ENCODE results near the gene ATG4A. TPM values are rescaled to one million over a fixed set of nuclear protein-coding genes. Genes with fewer than 3 reads are reported as not detected.

Gene ATG4A
- total RNA-seq, 1 donor from 2014 or later, result 10.0 TPM

DNA sequence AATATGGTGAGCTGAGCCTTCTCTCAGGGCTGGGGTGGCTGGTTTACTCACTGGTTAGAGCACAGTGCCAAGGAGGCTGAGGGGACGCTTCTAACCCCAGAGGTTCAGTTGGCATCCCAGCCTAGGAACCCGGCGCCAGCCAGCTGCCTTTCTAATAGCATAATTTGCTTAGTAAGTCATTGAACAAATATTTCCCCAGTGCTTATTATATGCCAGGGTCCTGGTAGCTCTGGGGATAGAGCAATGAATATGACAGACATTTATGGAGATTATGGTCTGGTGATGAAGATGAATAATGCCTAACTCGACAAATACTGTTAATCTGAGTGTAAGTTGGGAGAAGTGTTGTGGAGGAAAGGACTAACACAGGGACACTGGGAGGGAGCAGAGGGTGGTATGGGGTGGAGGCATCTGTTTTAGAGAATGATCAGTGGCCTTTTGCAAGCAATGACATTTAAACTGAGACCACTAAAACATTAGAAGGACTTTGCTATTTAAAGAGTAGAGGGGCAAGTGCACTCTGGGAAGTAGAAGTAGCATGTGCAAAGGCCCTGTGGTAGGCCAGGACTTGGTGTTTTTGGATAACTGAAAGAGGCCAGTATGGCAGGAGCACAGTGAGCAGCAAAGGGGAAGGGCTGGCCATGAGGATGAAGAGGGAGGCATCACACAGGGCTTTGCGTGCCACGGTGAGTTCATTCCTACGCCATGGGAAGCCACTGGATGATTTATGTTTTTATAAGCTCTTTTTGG lies 71.9 kb downstream of the ATG4A start:
- no peaks in the 10 kb centered on the region for H3K36me3 ChIP-seq (ENCODE audit: control insufficient read depth, insufficient read depth, low read length)
- H3K27me3 ChIP-seq (ENCODE audit: control insufficient read depth, insufficient read depth, low read length), result peaks cover 2% of the 10 kb centered on the region
- TF ChIP-seq, protein P1, sequence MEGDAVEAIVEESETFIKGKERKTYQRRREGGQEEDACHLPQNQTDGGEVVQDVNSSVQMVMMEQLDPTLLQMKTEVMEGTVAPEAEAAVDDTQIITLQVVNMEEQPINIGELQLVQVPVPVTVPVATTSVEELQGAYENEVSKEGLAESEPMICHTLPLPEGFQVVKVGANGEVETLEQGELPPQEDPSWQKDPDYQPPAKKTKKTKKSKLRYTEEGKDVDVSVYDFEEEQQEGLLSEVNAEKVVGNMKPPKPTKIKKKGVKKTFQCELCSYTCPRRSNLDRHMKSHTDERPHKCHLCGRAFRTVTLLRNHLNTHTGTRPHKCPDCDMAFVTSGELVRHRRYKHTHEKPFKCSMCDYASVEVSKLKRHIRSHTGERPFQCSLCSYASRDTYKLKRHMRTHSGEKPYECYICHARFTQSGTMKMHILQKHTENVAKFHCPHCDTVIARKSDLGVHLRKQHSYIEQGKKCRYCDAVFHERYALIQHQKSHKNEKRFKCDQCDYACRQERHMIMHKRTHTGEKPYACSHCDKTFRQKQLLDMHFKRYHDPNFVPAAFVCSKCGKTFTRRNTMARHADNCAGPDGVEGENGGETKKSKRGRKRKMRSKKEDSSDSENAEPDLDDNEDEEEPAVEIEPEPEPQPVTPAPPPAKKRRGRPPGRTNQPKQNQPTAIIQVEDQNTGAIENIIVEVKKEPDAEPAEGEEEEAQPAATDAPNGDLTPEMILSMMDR (IDR thresholded peaks at IDR 0.05; ENCODE audit: insufficient read depth, low read length, poor library complexity, severe bottlenecking), result no peak
- no peak overlapping the region for H3K4me3 ChIP-seq (ENCODE audit: low read depth, low read length)
- DNase-seq (ENCODE audit: low read depth), result no peak

DNA sequence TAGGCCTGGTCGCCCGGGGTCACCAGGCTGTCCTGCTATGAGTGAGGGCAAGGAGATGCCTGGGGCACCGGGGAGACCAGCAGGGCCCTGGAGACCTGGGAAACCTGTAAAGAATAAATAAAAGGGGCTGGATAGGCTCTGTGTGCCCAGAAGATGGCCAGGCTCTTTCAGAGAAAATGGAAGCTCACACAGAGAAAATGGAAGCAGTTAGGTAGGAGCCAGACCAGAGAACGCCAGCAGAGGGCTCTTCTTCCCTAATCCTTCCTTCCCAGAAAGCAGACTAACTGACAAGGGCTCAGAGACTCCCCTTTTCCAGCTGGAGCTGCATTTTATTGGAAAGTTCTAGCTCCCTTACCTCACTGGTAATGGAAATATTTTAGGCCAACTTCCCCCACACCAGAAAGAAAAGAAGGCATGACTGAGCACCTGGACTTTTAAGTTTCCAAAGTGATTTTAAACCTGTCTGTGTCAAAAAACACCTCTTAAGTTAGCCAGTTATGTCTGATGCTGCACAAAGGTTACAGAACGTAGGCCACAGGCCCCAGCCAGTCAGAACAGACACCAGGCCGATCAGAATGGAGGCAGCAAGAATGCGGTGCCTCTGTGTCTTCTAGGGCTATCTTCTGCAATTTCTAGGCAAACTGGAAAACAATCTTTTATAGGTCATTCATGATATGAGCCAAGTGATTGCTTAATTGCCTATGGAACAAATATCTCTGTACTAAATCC lies 74.0 kb downstream of the ATG4A start:
- peaks cover 2% of the 10 kb centered on the region for H3K27me3 ChIP-seq (ENCODE audit: control insufficient read depth, insufficient read depth, low read length)
- H3K36me3 ChIP-seq (ENCODE audit: control insufficient read depth, insufficient read depth, low read length), result no peaks in the 10 kb centered on the region
- TF ChIP-seq, protein P1 (IDR thresholded peaks at IDR 0.05; ENCODE audit: insufficient read depth, low read length, poor library complexity, severe bottlenecking), result peak; percentile 52
- no peak overlapping the region for H3K4me3 ChIP-seq (ENCODE audit: low read depth, low read length)
- DNase-seq (ENCODE audit: low read depth), result no peak

DNA sequence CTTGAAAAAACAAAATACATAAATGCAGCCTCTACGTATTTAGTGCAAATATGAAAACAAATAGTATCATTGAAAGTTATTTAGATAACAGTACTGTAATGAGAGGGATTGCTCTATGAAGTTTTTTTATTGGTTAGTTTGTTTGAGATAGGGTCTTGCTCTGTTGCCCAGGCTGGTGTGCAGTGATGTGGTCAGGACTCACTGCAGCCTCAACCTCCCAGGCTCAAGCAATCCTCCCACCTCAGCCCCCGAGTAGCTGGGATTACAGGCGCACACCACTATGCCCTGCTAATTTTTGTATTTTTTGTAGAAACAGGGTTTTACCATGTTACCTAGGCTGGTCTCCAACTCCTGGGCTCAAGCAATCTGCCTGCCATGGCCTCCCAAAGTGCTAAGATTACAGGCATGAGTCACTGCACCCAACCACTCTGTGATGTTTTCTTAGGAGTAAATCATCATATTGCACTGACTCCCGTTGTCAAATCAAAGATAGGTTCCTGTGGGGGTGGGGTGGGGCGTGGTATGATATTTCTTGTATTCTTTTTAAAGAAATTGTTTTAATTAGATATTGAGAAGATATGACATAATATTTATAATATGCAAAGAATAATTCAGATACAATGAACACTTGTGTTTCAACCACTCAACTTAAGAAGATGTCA lies 75.8 kb downstream of the ATG4A start:
- DNase-seq (ENCODE audit: low read depth), result no peak
- TF ChIP-seq, protein P1 (IDR thresholded peaks at IDR 0.05; ENCODE audit: insufficient read depth, low read length, poor library complexity, severe bottlenecking), result no peak

DNA sequence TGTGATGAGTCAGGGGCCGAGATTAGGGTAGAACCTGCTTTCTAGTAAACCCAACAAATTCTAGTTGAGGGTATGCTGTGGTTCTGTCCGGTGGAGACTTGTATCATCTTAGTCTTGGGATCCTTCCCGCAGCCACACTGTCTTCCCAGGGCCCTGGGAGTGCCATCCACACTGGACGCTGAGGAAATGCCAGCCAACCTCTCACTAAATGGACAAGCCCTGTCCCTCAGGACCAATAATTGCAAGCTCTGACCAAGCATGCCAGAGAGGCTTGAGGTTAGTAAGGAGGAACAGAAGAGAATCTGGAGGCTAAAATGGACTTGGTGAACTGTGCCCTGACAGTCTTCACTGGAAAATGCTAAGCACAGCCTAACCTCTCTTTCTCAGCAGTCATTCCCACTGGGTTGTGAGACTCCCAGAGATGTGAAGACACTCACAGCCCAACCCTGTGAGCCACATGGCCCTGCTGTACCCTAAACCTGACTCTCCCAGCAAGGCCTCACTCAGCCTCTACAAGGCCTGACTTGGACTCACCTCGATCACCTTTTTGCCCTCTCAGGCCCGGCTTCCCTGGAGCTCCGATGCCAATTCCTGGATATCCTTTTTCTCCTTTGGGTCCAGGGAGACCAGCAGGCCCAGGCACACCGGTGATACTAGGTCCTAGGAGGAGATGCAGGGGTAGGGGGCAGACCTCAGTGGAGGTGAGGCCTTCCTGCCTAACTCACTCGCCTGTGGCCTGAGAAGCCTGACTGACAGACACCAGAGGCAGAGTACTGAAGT lies 77.6 kb downstream of the ATG4A start:
- DNase-seq (ENCODE audit: low read depth), result no peak
- H3K27me3 ChIP-seq (ENCODE audit: control insufficient read depth, insufficient read depth, low read length), result peaks cover 2% of the 10 kb centered on the region
- no peak overlapping the region for H3K4me3 ChIP-seq (ENCODE audit: low read depth, low read length)
- TF ChIP-seq, protein P1 (IDR thresholded peaks at IDR 0.05; ENCODE audit: insufficient read depth, low read length, poor library complexity, severe bottlenecking), result no peak
- H3K36me3 ChIP-seq (ENCODE audit: control insufficient read depth, insufficient read depth, low read length), result no peaks in the 10 kb centered on the region

More for the DNA sequence above, 75.8 kb downstream of the ATG4A start:
- H3K27me3 ChIP-seq (ENCODE audit: control insufficient read depth, insufficient read depth, low read length), result peaks cover 2% of the 10 kb centered on the region
- no peaks in the 10 kb centered on the region for H3K36me3 ChIP-seq (ENCODE audit: control insufficient read depth, insufficient read depth, low read length)
- no peak overlapping the region for H3K4me3 ChIP-seq (ENCODE audit: low read depth, low read length)

DNA sequence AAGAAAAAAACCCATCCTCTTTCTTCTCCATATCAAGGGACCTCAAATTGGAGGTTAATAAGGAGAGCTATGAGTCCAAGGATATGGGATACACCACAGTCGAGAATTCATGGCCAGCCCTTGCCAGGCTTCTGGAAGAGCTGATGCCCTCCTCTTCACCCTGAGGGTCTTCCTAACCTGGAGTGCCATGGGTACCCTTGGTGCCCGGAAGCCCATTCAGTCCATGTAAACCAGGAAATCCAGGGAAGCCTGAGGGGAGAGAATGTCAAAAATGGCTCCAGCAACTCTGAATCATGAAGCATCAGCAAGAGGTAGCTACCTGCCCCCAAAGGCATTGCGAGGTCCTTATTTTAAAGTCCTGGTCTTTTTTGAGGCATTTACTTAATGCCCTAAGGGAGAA lies 78.2 kb downstream of the ATG4A start:
- no peak for DNase-seq (ENCODE audit: low read depth)
- no peak overlapping the region for H3K4me3 ChIP-seq (ENCODE audit: low read depth, low read length)
- TF ChIP-seq, protein P1 (IDR thresholded peaks at IDR 0.05; ENCODE audit: insufficient read depth, low read length, poor library complexity, severe bottlenecking), result no peak
- H3K36me3 ChIP-seq (ENCODE audit: control insufficient read depth, insufficient read depth, low read length), result no peaks in the 10 kb centered on the region
- peaks cover 2% of the 10 kb centered on the region for H3K27me3 ChIP-seq (ENCODE audit: control insufficient read depth, insufficient read depth, low read length)
